HAP-1 (cell line): ENCODE results near the gene SOWAHC.

Experiments used
- DNase-seq, 2 experiments: peaks; one replicate each; pipeline ENCODE4 v3.0.0-alpha.2; 2016 to 2020; ENCODE audit warnings: low spot score in 2 of 2
- H3K27me3 ChIP-seq: fragments of 250-450 bp; sonication (Bioruptor Pico); 2 replicates; pipeline ENCODE4 v1.5.1; 2020; ENCODE audit warnings: low read depth, mild to moderate bottlenecking, moderate library complexity
- H3K36me3 ChIP-seq: fragments of 250-450 bp; sonication (Bioruptor Pico); replicated peaks from 2 replicates; pipeline ENCODE4 v1.5.1; 2020; ENCODE audit warnings: mild to moderate bottlenecking
- H3K4me1 ChIP-seq: fragments of 250-450 bp; sonication (Bioruptor Pico); 2 replicates; pipeline ENCODE4 v1.5.1; 2020; ENCODE audit warnings: mild to moderate bottlenecking
- H3K4me3 ChIP-seq: fragments of 250-450 bp; sonication (Bioruptor Pico); 2 replicates; pipeline ENCODE4 v1.5.1; 2020; ENCODE audit warnings: mild to moderate bottlenecking, moderate library complexity
- H3K9me3 ChIP-seq: fragments of 250-450 bp; sonication (Bioruptor Pico); 2 replicates; pipeline ENCODE4 v1.5.1; 2020; ENCODE audit warnings: mild to moderate bottlenecking, moderate library complexity
- in situ Hi-C: fragments of 300-500 bp; cut with MboI; formaldehyde crosslinking; loops from 3 replicates; pipeline ENCODE4 v1.14.3; 2020; ENCODE audit warnings: low sequenced_read_pairs, inconsistent platforms, mixed read lengths

The SOWAHC gene

GRCh38 chr2:109646961-109647360, 32.8 kb downstream of the SOWAHC start:
- H3K4me1 ChIP-seq = peaks cover 15% of the 10 kb centered on the region
- H3K27me3 ChIP-seq = no peaks in the 10 kb centered on the region
- no peaks in the 10 kb centered on the region for H3K9me3 ChIP-seq
- H3K36me3 ChIP-seq = no peaks in the 10 kb centered on the region
- in situ Hi-C loops = no loop called here
- no peak overlapping the region for H3K4me3 ChIP-seq
- no peak for DNase-seq

DNA sequence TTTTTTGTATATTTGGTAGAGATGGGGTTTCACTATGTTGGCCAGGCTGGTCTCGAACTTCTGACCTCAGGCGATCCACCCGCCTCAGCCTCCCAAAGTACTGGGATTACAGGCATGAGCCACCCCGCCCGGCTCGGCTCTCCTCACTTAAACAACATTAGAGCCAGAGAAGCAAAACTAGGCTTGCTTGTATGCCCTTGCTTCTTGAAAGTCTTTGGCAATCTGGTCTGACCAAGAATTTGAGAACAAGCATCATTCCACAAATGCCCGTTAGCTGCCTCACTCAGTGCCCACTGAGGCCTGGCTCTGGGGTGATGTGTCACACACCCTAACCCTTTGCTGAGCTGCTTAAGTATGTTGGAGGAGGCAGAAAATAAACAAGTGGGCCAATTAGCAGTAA, 33.5 kb downstream of the SOWAHC start:
- Histone ChIP-seq H3K9me3 (no peaks in the 10 kb centered on the region), H3K36me3 (no peaks in the 10 kb centered on the region), H3K27me3 (no peaks in the 10 kb centered on the region), H3K4me3 (no peak overlapping the region), H3K4me1 (peaks cover 15% of the 10 kb centered on the region)
- in situ Hi-C loops = no loop called here
- no peak for DNase-seq

GRCh38 chr2:109648041-109648527, 33.9 kb downstream of the SOWAHC start:
- in situ Hi-C loops = no loop called here
- no peak overlapping the region for H3K4me3 ChIP-seq
- DNase-seq = no peak

DNA sequence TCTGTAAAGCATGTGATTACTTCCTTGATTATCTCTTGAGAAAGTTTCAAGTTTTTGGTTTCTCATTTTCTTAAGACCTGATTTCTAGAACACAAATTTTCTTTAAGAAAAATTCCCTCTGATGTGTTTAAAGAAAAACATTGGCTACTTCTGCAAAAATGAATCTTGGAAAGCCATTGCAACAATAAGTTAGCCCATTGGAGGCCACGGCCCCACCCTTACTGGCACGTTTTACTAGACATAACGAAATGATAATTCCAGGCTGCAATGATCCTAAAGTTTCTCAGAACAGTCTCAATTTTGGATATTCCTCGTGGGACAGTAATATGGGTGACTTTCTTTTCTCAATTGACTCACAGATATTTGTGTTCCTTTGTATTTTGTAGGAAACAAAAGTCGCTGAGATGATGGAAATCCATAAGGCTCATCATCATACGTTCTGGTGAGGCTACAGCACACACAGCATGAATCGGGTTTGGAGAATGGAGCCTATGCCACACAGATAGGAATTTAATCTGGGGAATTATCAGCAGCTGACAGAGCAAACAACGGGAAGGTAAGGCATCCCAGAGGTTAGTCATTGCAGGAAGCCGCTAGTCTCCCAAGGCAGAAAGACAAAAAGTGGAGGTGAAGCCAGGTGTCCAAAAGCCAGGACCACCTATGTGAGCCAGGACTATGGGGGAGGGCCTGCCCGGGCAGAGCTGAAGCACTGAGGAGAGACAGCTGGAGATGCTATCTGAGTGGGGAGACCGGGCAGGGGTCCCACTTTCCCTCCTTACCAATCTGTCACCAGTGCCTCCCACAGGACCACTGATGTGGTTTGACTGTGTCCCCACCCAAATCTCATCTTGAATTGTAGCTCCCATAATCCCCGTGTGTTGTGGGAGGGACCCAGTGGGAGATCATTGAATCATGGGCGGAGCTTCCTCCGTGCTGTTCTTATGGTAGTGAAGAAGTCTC, 35.9 kb downstream of the SOWAHC start:
- Histone ChIP-seq H3K4me3 (no peak overlapping the region), H3K27me3 (no peaks in the 10 kb centered on the region), H3K36me3 (no peaks in the 10 kb centered on the region), H3K4me1 (peaks cover 5% of the 10 kb centered on the region), H3K9me3 (no peaks in the 10 kb centered on the region)
- in situ Hi-C loops = no loop called here
- DNase-seq = no peak

More at GRCh38 chr2:109648041-109648527, 33.9 kb downstream of the SOWAHC start:
- H3K4me1 ChIP-seq = peaks cover 15% of the 10 kb centered on the region
- H3K36me3 ChIP-seq = no peaks in the 10 kb centered on the region
- H3K27me3 ChIP-seq = no peaks in the 10 kb centered on the region
- no peaks in the 10 kb centered on the region for H3K9me3 ChIP-seq

DNA sequence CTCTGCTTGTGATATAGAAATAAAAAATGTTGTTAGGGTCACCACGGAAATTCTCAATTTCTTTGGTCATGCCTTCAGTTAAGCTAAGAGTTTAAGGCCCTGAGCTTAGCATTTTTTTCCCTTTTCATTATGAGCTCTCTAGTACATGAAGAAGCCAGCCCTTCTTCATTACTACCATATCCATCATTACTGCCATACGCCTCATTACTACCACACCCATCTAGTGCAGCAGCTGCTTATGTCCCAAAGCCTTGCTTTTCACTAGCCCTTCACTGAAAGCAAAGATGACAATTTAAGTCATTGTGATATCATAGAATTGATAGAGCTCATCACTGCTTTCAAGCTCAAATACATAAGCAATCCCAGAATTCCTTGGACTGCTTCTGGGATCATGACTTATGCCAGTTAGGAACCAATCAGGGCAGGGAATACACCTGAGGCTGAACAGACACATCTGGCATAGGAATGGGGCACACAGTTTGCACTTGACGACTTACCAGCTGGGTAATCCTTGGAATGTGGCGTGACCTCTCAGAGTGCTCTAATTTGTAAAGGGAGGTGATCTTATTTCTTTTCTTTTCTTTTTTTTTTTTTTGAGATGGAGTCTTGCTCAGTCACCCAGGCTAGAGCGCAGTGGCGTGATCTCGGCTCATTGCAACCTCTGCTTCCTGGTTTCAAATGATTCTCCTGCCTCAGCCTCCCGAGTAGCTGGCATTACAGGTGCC, 40.3 kb downstream of the SOWAHC start:
- no peaks in the 10 kb centered on the region for H3K9me3 ChIP-seq
- in situ Hi-C loops = no loop called here
- H3K4me1 ChIP-seq = no peaks in the 10 kb centered on the region
- H3K36me3 ChIP-seq = no peaks in the 10 kb centered on the region
- no peak for DNase-seq
- no peaks in the 10 kb centered on the region for H3K27me3 ChIP-seq
- H3K4me3 ChIP-seq = no peak overlapping the region

GRCh38 chr2:109655287-109655686, 41.1 kb downstream of the SOWAHC start:
- no peaks in the 10 kb centered on the region for H3K9me3 ChIP-seq
- in situ Hi-C loops = no loop called here

GRCh38 chr2:109659396-109660045, 45.4 kb downstream of the SOWAHC start:
- no peaks in the 10 kb centered on the region; the same call in 1 of the 2 replicates for H3K4me1 ChIP-seq
- no peak overlapping the region for H3K4me3 ChIP-seq
- no peaks in the 10 kb centered on the region for H3K27me3 ChIP-seq
- H3K9me3 ChIP-seq = no peaks in the 10 kb centered on the region
- H3K36me3 ChIP-seq = no peaks in the 10 kb centered on the region
- in situ Hi-C loops = no loop called here
- no peak for DNase-seq

More at GRCh38 chr2:109655287-109655686, 41.1 kb downstream of the SOWAHC start:
- no peak for DNase-seq
- no peaks in the 10 kb centered on the region for H3K36me3 ChIP-seq
- no peaks in the 10 kb centered on the region for H3K27me3 ChIP-seq
- no peak overlapping the region for H3K4me3 ChIP-seq
- H3K4me1 ChIP-seq = no peaks in the 10 kb centered on the region; the same call in 1 of the 2 replicates

GRCh38 chr2:109660046-109660860, 46.1 kb downstream of the SOWAHC start:
- Histone ChIP-seq H3K27me3 (no peaks in the 10 kb centered on the region), H3K9me3 (no peaks in the 10 kb centered on the region), H3K36me3 (no peaks in the 10 kb centered on the region), H3K4me1 (no peaks in the 10 kb centered on the region; the same call in 1 of the 2 replicates), H3K4me3 (no peak overlapping the region)
- in situ Hi-C loops = no loop called here
- no peak for DNase-seq

- Histone ChIP-seq H3K4me1 (no peaks in the 10 kb centered on the region; the same call in 1 of the 2 replicates), H3K27me3 (peaks cover 3% of the 10 kb centered on the region; the same call in 1 of the 2 replicates), H3K4me3 (no peak overlapping the region), H3K36me3 (no peaks in the 10 kb centered on the region), H3K9me3 (no peaks in the 10 kb centered on the region)
- no peak for DNase-seq
- in situ Hi-C loops = no loop called here
Measured at GRCh38 chr2:109662889-109663288, 48.7 kb downstream of the SOWAHC start.

DNA sequence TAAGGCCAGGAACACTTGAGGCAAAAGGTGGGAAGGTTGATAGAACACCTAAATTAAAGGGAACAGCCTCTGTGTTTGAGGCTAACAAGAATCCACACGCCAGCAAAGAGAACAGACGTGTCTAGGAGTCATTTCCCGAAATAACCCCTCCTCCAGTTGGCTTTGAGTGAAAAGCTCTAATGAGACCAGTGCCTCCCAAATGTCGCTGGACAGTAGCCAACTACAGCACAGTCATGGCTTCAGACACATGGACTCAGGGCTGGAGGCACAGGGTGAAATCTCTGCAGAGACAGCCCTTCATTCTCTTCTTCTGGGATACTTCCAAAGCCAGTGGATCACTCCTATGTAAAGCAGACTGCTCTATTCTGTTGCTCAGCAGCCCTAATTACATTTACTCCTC, 49.6 kb downstream of the SOWAHC start:
- no peaks in the 10 kb centered on the region for H3K36me3 ChIP-seq
- no peaks in the 10 kb centered on the region; the same call in 1 of the 2 replicates for H3K4me1 ChIP-seq
- no peak overlapping the region for H3K4me3 ChIP-seq
- no peaks in the 10 kb centered on the region for H3K9me3 ChIP-seq
- DNase-seq = no peak
- in situ Hi-C loops = no loop called here
- H3K27me3 ChIP-seq = peaks cover 4% of the 10 kb centered on the region; the same call in 1 of the 2 replicates

DNA sequence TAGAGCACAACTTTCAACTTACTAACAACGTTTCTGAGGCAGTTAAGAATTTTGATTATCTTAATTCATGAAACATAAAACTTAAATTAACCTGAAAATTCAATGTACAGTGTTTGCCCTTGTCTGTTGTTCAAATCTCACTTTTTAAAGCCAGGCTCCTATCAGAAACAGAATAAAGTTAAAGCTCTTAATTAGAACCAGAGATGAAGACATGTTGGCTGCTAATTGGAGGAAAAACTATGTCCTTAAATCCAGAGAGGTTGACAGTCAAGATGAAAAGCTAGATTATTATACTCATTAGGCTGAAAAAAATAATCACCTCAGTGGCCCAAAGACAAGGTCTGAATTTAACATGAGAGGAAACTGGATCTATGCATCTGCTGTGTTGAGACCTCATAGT, 52.3 kb downstream of the SOWAHC start:
- Histone ChIP-seq H3K27me3 (peaks cover 5% of the 10 kb centered on the region; the same call in 1 of the 2 replicates), H3K9me3 (no peaks in the 10 kb centered on the region), H3K4me3 (no peak overlapping the region), H3K4me1 (no peaks in the 10 kb centered on the region), H3K36me3 (no peaks in the 10 kb centered on the region)
- in situ Hi-C loops = no loop called here
- DNase-seq = no peak
